Raji (cell line): Measurements from ENCODE around the gene FAM83C.

Source experiments
- POLR2A ChIP-seq: IDR thresholded peaks from 2 replicates; pipeline ENCODE4 v1.6.1; 2011; ENCODE audit warnings: low read depth, low read length, control low read depth; ENCODE audit not compliant: insufficient read depth

FAM83C gene

DNA sequence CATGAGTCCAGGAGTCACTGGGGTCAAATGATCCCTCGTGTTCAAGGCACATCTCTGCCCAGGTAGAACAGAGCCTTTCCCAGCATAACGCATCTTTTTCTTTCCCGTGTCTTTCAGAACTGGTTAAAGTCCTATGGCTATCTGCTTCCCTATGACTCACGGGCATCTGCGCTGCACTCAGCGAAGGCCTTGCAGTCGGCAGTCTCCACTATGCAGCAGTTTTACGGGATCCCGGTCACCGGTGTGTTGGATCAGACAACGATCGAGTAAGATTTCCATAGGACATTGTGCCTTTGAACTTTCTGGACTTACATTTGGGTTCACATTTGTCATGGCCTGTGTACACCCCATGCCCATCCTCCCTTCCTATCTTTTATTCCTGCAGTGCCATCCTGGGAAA, 45.5 kb downstream of the FAM83C start:
- no peak for TF ChIP-seq POLR2A

DNA sequence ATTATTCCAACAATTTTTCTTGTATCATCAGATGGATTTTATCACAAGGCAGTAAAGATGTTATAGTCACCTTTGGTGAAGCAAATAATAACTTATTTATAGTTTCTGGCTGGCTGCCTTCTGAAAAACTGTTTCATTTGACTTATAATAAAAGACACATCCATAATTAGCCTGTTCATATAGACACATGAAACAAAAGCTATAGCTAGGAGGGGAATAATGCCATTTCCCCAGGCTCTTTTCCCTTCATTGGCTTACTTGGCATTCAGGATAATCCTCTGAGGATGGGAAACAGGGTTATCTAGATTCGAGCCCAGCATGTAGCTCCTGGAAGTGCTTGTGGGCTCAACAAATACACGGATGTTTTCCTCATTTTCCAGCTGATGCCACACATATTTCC, 48.2 kb downstream of the FAM83C start:
- TF ChIP-seq POLR2A: no peak

DNA sequence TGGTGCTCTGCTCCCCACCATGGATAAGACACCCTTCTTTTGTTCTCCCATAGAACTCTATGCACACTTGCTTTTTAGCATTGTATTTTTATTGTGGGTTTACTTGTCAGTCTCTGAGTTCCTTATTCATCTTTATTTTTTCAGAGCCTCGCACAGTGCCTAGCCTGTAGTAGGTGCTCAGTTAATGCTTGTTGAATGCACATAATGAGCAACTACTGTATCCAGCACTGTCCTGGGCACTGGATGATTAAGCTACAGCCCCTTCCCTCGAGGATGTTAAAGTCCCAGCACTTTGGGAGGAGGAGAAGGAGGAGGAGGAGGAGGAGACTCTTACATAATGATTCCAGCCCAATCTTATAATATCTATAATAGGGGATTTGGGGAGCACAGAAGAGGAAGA, 48.9 kb downstream of the FAM83C start:
- no peak for TF ChIP-seq POLR2A

DNA sequence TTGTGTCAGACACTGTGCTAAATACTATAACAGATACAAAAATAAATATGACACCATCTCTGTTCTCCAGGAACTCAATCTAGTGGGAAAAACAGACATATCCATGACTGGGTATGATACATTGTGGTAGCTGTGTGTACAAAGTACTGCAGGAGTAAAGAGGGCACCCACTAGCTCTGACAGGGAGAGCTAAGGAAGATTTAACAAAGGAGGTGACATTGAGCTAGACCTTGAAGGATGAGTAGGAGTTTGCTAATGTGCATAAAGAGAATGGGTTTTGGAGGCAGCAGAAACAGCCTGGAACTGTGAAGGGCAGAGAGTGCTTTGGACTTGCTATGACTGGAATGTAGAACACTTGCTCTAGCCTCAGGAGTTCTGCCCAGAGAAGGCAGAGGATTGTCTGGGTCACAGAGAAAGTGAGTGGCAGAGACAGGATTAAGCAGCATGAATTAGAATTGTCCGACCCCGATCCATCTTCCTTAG, 51.4 kb downstream of the FAM83C start:
- TF ChIP-seq POLR2A: no peak

DNA sequence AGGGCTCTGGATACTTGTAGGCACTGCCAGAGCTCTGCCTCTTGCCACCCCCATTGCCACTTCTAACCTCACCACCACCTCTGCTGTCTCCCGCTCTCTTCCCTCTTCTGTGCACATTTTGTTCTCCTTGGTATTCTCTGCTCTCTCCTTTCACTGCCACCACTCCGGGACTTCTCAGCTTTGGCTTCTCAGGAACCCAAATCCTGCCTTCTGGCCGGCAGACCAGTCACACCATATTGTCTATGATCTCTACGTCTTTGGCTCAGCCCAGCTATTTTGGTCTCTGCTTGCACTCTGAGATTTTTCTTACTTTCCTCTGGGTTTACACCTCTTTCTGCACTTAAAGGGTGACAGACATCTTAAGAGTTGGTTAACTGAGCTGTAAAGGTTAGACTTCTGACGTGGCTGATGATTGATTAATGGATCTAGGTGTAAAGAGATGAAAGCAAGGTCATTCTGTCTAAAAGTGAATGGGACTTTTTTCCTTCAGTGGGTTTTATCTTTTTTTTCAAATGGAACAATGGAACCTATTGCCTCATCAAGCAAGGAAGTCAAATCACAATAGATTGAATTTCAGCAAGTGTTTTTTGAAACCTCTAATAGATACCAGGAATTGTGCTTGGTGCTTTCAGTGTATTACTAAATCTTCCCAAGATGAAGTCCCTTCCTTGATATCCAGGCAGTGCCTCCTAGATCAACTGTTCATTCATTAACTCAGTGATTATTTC, 52.0 kb downstream of the FAM83C start:
- no peak for TF ChIP-seq POLR2A

DNA sequence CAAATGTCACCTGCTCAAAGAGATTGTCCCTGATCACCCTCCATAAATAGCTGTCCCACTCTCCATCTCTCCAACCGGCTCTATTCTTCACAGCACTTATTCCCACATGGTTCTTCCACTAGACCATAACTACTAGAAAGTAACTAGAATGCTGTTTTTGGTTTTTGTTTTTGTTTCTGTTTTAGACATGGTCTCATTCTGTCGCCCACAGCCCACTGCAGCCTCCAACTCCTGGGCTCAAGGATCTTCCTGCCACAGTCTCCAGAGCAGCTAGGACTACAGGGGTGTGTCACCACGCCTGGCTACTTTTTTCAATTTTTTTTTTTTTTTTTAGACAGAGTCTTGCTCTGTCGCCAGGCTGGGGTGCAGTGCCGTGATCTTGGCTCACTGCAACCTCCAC, 53.5 kb downstream of the FAM83C start:
- TF ChIP-seq POLR2A: no peak

DNA sequence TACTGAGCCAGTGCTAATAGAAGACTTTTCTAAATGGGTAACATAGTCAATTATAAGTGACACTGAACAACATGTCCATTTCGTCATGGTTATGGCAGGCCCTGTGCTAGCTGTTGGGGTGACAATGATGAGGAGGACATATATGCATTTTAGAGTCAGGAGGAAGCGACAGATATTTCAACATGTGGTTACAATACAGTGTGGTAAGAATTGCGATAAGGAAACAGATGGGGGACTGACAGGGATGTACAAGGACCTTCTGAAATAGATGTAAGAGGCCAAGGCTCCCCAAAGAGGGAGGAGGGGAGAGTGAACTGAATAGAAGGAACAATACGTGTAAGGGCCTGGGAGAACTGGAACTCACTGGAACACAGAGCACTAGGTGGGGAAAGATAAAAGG, 54.1 kb downstream of the FAM83C start:
- no peak for TF ChIP-seq POLR2A

DNA sequence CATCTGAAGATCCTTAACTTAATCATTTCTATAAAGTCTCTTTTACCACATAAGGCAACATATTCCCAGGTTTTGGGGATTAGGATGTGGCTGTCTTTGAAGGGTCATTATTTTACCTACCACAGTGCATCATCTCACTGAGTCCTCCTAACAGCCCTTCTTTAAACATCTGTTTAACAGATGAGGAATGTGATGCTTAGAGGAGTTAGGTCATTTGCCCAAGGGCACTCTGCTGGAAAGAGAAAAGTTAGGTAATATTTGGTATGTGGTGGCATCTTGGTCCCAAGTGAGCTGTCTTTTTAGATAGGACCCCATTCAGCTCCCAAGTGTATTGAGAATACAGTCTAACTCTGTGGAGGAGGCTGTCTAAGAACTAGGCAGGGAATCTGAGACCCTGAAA, 54.7 kb downstream of the FAM83C start:
- no peak for TF ChIP-seq POLR2A

DNA sequence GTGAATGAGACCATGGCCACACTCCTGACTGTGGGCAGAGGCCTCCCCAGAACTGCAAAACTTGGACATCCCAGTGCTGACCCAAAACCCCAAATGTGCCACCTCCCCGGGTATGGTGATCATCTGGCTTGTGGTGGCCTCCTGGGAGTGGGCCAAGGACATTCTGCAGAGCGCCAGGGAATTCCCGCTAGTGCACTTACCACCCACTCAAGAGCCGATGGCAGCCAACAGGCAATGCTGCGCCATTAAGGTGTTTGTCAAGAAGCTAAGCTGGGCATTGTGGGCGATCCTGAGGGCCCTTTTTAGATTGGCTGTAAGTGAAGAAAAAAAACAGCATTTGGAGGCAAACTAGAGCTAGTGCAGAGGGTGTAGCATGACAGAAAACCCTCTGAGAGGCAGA, 56.3 kb downstream of the FAM83C start:
- no peak for TF ChIP-seq POLR2A
